Right lobe of liver (tissue), 4 donors: ENCODE results near the gene PLEKHA1.

Source experiments
- POLR2A ChIP-seq: fragments of 450-650 bp; IDR thresholded peaks from one replicate; pipeline ENCODE4 v1.6.1; 2017; ENCODE audit warnings: antibody characterized with exemption, mild to moderate bottlenecking
- TF ChIP-seq, protein P1 (sequence below), 4 donors: fragments of 200-600 bp in 3 of 4; fragments of 450-650 bp in 1 of 4; IDR thresholded peaks; one replicate each; pipeline versions ENCODE4 v1.5.1 to v1.8.0; 2016 to 2022; ENCODE audit warnings: antibody characterized with exemption in 4 of 4, mild to moderate bottlenecking in 2 of 4
- donor health status: DM: no; HTN: no; CAD: no.
- donor health status: DM: no; HTN: no; CAD: no.
- donor health status: DM: no; HTN: yes; CAD: no.

DNA sequence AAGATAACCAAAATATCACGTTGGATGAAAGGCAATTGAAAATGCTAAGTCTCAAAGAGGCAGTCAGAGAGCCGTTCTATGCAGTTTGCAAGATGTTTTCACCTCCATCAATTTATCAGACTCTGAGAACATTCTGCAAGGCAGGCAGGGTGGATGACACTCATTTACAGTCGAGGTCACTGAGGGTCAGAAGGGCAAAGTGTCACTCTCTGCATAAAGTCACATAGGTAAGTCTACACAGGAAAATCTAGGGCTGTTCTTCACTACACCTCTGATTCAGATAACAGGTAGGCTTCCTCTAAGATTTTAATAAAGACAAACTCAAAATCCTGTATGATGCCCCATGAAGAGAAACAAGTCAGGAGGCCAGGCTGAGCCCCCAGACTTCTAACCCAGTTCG, 1.4 kb upstream of the PLEKHA1 start:
- TF ChIP-seq, protein P1, sequence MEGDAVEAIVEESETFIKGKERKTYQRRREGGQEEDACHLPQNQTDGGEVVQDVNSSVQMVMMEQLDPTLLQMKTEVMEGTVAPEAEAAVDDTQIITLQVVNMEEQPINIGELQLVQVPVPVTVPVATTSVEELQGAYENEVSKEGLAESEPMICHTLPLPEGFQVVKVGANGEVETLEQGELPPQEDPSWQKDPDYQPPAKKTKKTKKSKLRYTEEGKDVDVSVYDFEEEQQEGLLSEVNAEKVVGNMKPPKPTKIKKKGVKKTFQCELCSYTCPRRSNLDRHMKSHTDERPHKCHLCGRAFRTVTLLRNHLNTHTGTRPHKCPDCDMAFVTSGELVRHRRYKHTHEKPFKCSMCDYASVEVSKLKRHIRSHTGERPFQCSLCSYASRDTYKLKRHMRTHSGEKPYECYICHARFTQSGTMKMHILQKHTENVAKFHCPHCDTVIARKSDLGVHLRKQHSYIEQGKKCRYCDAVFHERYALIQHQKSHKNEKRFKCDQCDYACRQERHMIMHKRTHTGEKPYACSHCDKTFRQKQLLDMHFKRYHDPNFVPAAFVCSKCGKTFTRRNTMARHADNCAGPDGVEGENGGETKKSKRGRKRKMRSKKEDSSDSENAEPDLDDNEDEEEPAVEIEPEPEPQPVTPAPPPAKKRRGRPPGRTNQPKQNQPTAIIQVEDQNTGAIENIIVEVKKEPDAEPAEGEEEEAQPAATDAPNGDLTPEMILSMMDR (IDR thresholded peaks at IDR 0.05), result no peak
- no peak for TF ChIP-seq POLR2A
